WTC11 (cell line): ENCODE measurements around the gene ITSN1. TPM values are rescaled to one million over a fixed set of nuclear protein-coding genes. Genes with fewer than 3 reads are reported as not detected.
A peak's percentile ranks its signal among the peaks of the same experiment; 100 is the strongest.
"Not testable (repeated sequence)": the region's sequence is repeated elsewhere in the genome, so short reads cannot be mapped to it uniquely, and the experiment has no call there.

Experiments used
- ATAC-seq: fragments of 200-7000 bp; cut with Tn5 transposase; 2 replicates; pipeline ENCODE4 v1.10.0; 2021; ENCODE audit warnings: mild to moderate bottlenecking, moderate library complexity
- CTCF ChIA-PET: fragments of 300-600 bp; sonication (Branson Sonifier 250); formaldehyde crosslinking; loops from one replicate; lab custom pipeline; 2021; ENCODE audit warnings: antibody characterized with exemption; lab: Charles Lee
- POLR2A ChIA-PET: fragments of 350-600 bp; sonication (Branson Sonifier 250); formaldehyde crosslinking; loops from one replicate; lab custom pipeline; 2021; ENCODE audit warnings: antibody characterized with exemption; lab: Charles Lee
- DNase-seq: peaks from one replicate; pipeline ENCODE4 v3.0.0; 2021; ENCODE audit warnings: low spot score
- H3K27ac Mint-ChIP-seq: 2 replicates; pipeline ENCODE4 v1.8.0; 2021; ENCODE audit warnings: mixed read lengths
- H3K27me3 Mint-ChIP-seq: 2 replicates; pipeline ENCODE4 v1.8.0; 2021; ENCODE audit warnings: low read depth, mild to moderate bottlenecking, moderate library complexity, mixed read lengths
- H3K36me3 Mint-ChIP-seq: 2 replicates; pipeline ENCODE4 v1.8.0; 2021; ENCODE audit warnings: mixed read lengths
- H3K4me1 Mint-ChIP-seq: 2 replicates; pipeline ENCODE4 v1.8.0; 2022; ENCODE audit warnings: mixed read lengths
- H3K4me3 Mint-ChIP-seq: 2 replicates; pipeline ENCODE4 v1.8.0; 2021; ENCODE audit warnings: mild to moderate bottlenecking, moderate library complexity, mixed read lengths
- H3K9me3 Mint-ChIP-seq: 2 replicates; pipeline ENCODE4 v1.8.0; 2021; ENCODE audit warnings: mixed read lengths
- AFF4 ChIP-seq: sonication (generic); formaldehyde crosslinking; IDR thresholded peaks from 2 replicates; pipeline ENCODE4 v1.8.1; 2023; ENCODE audit warnings: mild to moderate bottlenecking, missing genetic modification reagents, borderline replicate concordance
- CREB1 ChIP-seq: sonication (generic); formaldehyde crosslinking; IDR thresholded peaks from 2 replicates; pipeline ENCODE4 v1.8.0; 2023; ENCODE audit warnings: mild to moderate bottlenecking, missing genetic modification reagents
- CREM ChIP-seq: sonication (generic); formaldehyde crosslinking; IDR thresholded peaks from 2 replicates; pipeline ENCODE4 v1.8.1; 2022; ENCODE audit warnings: mild to moderate bottlenecking, missing genetic modification reagents, moderate library complexity
- ERG ChIP-seq: fragments of 250-450 bp; sonication (Bioruptor Pico); IDR thresholded peaks from 2 replicates; pipeline ENCODE4 v1.8.0; 2021; ENCODE audit warnings: mild to moderate bottlenecking
- GABPB1 ChIP-seq: sonication (generic); formaldehyde crosslinking; IDR thresholded peaks from 2 replicates; pipeline ENCODE4 v1.8.1; 2023; ENCODE audit warnings: mild to moderate bottlenecking, missing genetic modification reagents
- GTF2I ChIP-seq: fragments of 250-450 bp; sonication (Bioruptor Pico); conservative IDR thresholded peaks from 2 replicates; pipeline ENCODE4 v1.4.0; 2021; ENCODE audit warnings: mild to moderate bottlenecking
- JUN ChIP-seq: sonication (generic); formaldehyde crosslinking; IDR thresholded peaks from 2 replicates; pipeline ENCODE4 v1.8.0; 2023; ENCODE audit warnings: mild to moderate bottlenecking, missing genetic modification reagents
- MYBL2 ChIP-seq: sonication (generic); formaldehyde crosslinking; IDR thresholded peaks from 2 replicates; pipeline ENCODE4 v1.8.1; 2023; ENCODE audit warnings: mild to moderate bottlenecking, moderate library complexity, missing genetic modification reagents
- NFE2L1 ChIP-seq: sonication (generic); formaldehyde crosslinking; IDR thresholded peaks from 2 replicates; pipeline ENCODE4 v1.8.1; 2023; ENCODE audit warnings: missing genetic modification reagents
- OVOL2 ChIP-seq: fragments of 250-450 bp; sonication (Bioruptor Pico); IDR thresholded peaks from 2 replicates; pipeline ENCODE4 v1.9.0; 2021; ENCODE audit warnings: mild to moderate bottlenecking, borderline replicate concordance
- PRDM15 ChIP-seq: sonication (generic); formaldehyde crosslinking; IDR thresholded peaks from 2 replicates; pipeline ENCODE4 v1.8.0; 2022; ENCODE audit warnings: missing genetic modification reagents
- PRRX2 ChIP-seq: fragments of 250-450 bp; sonication (Bioruptor Pico); IDR thresholded peaks from 2 replicates; pipeline ENCODE4 v1.8.0; 2021; ENCODE audit warnings: mild to moderate bottlenecking
- RORB ChIP-seq: fragments of 250-450 bp; sonication (Bioruptor Pico); IDR thresholded peaks from 2 replicates; pipeline ENCODE4 v1.9.0; 2021; ENCODE audit warnings: mild to moderate bottlenecking
- ZNF121 ChIP-seq: sonication (generic); formaldehyde crosslinking; IDR thresholded peaks from 2 replicates; pipeline ENCODE4 v1.8.0; 2023; ENCODE audit warnings: missing genetic modification reagents
- ZNF219 ChIP-seq: sonication (generic); formaldehyde crosslinking; IDR thresholded peaks from 2 replicates; pipeline ENCODE4 v1.8.0; 2023; ENCODE audit warnings: missing genetic modification reagents, mild to moderate bottlenecking, borderline replicate concordance
- ZNF423 ChIP-seq: fragments of 250-450 bp; sonication (Bioruptor Pico); IDR thresholded peaks from 2 replicates; pipeline ENCODE4 v2.1.2; 2022; ENCODE audit warnings: mild to moderate bottlenecking, moderate library complexity
- ZNF671 ChIP-seq: fragments of 250-450 bp; sonication (Bioruptor Pico); IDR thresholded peaks from 2 replicates; pipeline ENCODE4 v1.8.0; 2021; ENCODE audit warnings: mild to moderate bottlenecking
- total RNA-seq: library from RNA; stranded (reverse); gene quantifications from 3 replicates; pipeline ENCODE4 v1.2.3, GENCODE V29; 2021
- TF ChIP-seq, protein P1 (sequence below): sonication (generic); formaldehyde crosslinking; IDR thresholded peaks from 2 replicates; pipeline ENCODE4 v1.8.0; 2022; ENCODE audit warnings: mild to moderate bottlenecking, missing genetic modification reagents

The ITSN1 gene
- total RNA-seq, 1 experiment from 2014 or later, result 69.6 TPM

GRCh38 chr21:33721081-33721480 is 78.8 kb downstream of the ITSN1 start:
- Mint-ChIP-seq H3K4me3 (no peak overlapping the region), H3K4me1 (peaks cover 3% of the 10 kb centered on the region; the same call in 1 of the 2 replicates), H3K9me3 (no peaks in the 10 kb centered on the region), H3K27me3 (no peaks in the 10 kb centered on the region; the same call in 1 of the 2 replicates), H3K27ac (peak overlapping the region; percentile 11), H3K36me3 (peaks cover 35% of the 10 kb centered on the region)
- TF ChIP-seq CREB1 (CRISPR knock-in tag) (no peak), ZNF219 (CRISPR knock-in tag) (no peak), AFF4 (CRISPR knock-in tag) (no peak), ZNF671 (CRISPR knock-in tag) (no peak), GABPB1 (CRISPR knock-in tag) (no peak), PRDM15 (CRISPR knock-in tag) (no peak), CREM (no peak), OVOL2 (no peak), ZNF121 (no peak), ZNF423 (no peak), GTF2I (CRISPR knock-in tag) (no peak), NFE2L1 (CRISPR knock-in tag) (no peak), RORB (CRISPR knock-in tag) (no peak), ERG (CRISPR knock-in tag) (no peak), PRRX2 (no peak), JUN (CRISPR knock-in tag) (no peak), MYBL2 (CRISPR knock-in tag) (no peak)
- TF ChIP-seq, protein P1, sequence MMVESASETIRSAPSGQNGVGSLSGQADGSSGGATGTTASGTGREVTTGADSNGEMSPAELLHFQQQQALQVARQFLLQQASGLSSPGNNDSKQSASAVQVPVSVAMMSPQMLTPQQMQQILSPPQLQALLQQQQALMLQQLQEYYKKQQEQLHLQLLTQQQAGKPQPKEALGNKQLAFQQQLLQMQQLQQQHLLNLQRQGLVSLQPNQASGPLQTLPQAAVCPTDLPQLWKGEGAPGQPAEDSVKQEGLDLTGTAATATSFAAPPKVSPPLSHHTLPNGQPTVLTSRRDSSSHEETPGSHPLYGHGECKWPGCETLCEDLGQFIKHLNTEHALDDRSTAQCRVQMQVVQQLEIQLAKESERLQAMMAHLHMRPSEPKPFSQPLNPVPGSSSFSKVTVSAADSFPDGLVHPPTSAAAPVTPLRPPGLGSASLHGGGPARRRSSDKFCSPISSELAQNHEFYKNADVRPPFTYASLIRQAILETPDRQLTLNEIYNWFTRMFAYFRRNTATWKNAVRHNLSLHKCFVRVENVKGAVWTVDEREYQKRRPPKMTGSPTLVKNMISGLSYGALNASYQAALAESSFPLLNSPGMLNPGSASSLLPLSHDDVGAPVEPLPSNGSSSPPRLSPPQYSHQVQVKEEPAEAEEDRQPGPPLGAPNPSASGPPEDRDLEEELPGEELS (CRISPR knock-in tag), result no peak
- ChIA-PET POLR2A (no interaction called here), CTCF (no interaction called here)
- ATAC-seq, result no peak
- DNase-seq, result no peak

DNA sequence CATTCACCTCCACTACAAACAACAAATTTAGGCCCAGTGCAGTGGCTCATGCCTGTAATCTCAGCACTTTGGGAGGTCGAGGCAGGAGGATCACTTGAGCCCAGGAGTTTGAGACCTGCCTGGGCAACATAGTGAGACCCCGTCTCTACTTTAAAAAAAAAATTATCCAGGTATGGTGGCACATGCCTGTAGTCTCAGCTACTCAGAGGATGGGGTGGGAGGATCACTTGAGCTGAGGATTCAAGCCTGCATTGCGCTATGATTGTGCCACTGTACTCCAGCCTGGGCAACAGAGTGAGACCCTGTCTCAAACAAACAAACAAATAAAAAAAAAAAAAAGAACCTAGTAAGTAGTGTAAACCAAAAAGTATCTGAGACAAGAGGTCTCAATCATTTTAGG is 86.8 kb downstream of the ITSN1 start:
- H3K36me3 Mint-ChIP-seq, H3K4me3 Mint-ChIP-seq, H3K9me3 Mint-ChIP-seq, ATAC-seq, POLR2A ChIA-PET, DNase-seq, H3K27me3 Mint-ChIP-seq: not testable (repeated sequence)
- Mint-ChIP-seq H3K27ac (peak overlapping the region; percentile 38), H3K4me1 (peaks cover 41% of the 10 kb centered on the region)
- CTCF ChIA-PET, result interaction anchor here (1.1 kb wide), 1 partner anchor 166 kb away, joined by 4 read pairs; no protein-coding TSS in a partner anchor
- 0 out of 2 replicates have a peak, but pooled peaks have one; percentile 12 for TF ChIP-seq GTF2I (CRISPR knock-in tag)
- TF ChIP-seq ZNF121, result peak; percentile 98
